Measurements from ENCODE around the gene CD36. TPM values are rescaled to one million over a fixed set of nuclear protein-coding genes. Genes with fewer than 3 reads are reported as not detected.

The CD36 gene
- polyA plus RNA-seq, 1 experiment, result 0.51 TPM

DNA sequence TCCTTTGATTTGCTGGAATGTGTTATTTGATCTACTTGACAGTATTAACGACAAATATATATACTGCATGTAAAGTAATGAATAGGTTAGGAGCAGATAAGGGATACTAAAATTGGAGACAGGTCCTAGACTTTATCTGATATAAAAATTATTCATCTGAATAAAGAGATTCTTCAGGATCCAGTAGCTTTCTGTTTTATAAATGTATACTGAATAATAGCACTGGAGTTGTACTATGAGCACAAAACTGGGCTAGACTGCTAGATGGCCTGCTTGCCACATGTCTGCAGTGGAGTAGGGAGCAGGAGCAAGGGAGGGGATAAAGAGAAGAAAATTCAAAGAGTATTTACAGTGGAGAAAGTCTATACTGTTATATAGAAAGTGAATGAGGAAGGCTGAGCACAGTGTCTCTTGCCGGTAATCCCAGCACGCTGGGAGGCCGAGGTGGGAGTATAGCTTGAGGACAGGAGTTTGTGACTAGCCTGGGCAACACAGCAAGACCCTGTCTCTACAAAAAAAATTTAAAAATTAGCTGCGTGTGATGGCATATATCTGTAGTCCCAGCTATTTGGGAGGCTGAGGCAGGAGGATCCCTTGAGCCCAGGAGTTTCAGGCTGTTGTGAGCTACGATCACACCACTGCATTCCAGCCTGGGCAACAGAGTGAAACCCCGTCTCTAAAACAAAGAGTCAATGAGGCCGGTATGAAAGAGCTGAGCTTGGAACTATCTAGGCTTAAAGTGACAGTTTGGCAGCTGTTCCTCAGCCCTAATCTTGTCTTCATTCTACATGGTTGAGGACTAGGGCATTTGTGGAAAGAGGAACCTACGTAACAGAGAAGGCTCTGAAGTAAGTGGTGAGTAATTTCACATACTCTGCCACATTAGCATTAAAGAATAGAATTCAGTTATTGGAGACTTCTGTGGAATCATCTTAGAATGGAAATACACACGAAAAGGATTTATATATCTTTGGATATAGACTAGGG lies 41.8 kb downstream of the CD36 start:
- ChIA-PET POLR2A (interaction anchor here (1.2 kb wide), 1 partner anchor 239 kb away, joined by 4 read pairs; the partner anchor contains the start of gene SEMA3C), CTCF (interaction anchor here (0.6 to 4.6 kb wide), 12 partner anchors 15 to 790 kb away, joined by 3 to 64 read pairs (median 4); no protein-coding TSS in a partner anchor)
- H3K9me3 ChIP-seq (ENCODE audit: control insufficient read depth, insufficient read depth, low read length), result no peaks in the 10 kb centered on the region
- no peaks in the 10 kb centered on the region for H3K27me3 ChIP-seq (ENCODE audit: control insufficient read depth, insufficient read depth, low read length)
- no peak overlapping the region for H3K4me3 ChIP-seq (ENCODE audit: low read depth, low read length)
- no peak overlapping the region for H3K27ac ChIP-seq (ENCODE audit: low read depth, low read length)
- TF ChIP-seq, protein P1, sequence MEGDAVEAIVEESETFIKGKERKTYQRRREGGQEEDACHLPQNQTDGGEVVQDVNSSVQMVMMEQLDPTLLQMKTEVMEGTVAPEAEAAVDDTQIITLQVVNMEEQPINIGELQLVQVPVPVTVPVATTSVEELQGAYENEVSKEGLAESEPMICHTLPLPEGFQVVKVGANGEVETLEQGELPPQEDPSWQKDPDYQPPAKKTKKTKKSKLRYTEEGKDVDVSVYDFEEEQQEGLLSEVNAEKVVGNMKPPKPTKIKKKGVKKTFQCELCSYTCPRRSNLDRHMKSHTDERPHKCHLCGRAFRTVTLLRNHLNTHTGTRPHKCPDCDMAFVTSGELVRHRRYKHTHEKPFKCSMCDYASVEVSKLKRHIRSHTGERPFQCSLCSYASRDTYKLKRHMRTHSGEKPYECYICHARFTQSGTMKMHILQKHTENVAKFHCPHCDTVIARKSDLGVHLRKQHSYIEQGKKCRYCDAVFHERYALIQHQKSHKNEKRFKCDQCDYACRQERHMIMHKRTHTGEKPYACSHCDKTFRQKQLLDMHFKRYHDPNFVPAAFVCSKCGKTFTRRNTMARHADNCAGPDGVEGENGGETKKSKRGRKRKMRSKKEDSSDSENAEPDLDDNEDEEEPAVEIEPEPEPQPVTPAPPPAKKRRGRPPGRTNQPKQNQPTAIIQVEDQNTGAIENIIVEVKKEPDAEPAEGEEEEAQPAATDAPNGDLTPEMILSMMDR (IDR thresholded peaks at IDR 0.05; ENCODE audit: low read depth, low read length), result no peak
- DNase-seq (ENCODE audit: low read depth, low spot score), result no peak

DNA sequence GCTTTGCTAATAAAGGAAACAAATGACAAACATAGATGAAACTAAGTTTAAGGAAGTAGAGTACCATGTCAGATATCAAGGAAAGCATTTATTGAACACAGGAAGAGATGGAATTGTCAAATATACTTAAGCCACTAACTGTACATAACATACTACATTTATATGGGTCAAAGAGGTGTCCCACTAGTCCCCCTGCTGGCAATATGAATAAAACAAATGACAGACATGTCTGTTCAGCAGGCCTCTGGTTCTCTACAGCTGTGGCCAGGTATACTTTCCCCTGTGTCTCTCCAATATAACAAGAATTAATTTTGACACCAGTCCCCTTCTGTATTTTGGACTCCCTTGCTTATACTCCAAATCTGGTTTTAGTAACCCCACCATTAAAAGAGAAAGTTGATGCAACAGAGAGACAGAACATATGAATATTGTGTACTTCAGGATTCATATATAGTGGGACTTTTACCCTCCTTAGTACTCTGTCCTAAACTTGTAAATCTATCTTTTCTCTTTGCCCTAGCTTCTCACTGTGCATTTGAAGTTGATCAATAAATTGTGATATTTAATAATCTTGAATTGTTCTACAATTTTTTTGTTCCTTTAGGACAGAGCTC lies 42.9 kb downstream of the CD36 start:
- H3K27me3 ChIP-seq (ENCODE audit: control insufficient read depth, insufficient read depth, low read length), result no peaks in the 10 kb centered on the region
- POLR2A ChIA-PET, result no interaction called here
- TF ChIP-seq, protein P1 (IDR thresholded peaks at IDR 0.05; ENCODE audit: low read depth, low read length), result peak; percentile 49
- DNase-seq (ENCODE audit: low read depth, low spot score), result no peak
- H3K27ac ChIP-seq (ENCODE audit: low read depth, low read length), result no peak overlapping the region
- CTCF ChIA-PET, result interaction anchor here (0.6 to 4.6 kb wide), 9 partner anchors 14 to 789 kb away, joined by 3 to 64 read pairs (median 5); no protein-coding TSS in a partner anchor
- no peak overlapping the region for H3K4me3 ChIP-seq (ENCODE audit: low read depth, low read length)
- no peaks in the 10 kb centered on the region for H3K9me3 ChIP-seq (ENCODE audit: control insufficient read depth, insufficient read depth, low read length)

DNA sequence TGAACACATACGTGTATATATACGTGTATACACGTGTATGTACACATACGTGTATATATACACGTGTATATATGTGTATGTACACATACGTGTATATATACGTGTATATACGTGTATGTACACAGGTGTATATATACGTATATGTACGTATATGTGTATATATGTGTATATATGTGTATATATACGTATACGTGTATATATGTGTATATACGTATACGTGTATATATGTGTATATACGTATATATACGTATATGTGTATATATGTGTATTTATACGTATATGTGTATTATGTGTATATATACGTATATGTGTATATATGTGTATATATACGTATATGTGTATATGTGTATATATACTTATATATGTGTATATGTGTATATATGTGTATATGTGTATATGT lies 44.3 kb downstream of the CD36 start:
- ChIA-PET POLR2A (no interaction called here), CTCF (interaction anchor here (4.6 kb wide), 1 partner anchor 255 kb away, joined by 64 read pairs; no protein-coding TSS in a partner anchor)

DNA sequence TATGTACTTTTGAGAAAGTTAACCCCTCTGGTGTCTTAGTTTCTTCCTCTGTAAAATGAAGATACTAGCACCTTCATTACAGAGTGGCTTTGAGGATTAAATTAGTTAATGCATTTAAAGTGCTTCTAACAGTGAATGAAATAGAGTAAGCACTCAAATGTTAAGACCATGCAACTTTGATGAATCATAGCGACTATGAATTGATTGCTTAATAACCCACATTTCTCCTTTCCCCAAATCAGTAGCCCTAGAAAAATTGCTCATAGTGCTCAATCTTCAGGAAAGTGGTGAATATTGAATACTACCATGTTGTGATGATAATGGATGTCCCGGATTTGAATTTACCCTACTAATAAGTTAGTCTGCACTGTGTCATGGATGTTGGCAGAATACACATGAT lies 48.1 kb downstream of the CD36 start:
- H3K27me3 ChIP-seq (ENCODE audit: control insufficient read depth, insufficient read depth, low read length), result no peaks in the 10 kb centered on the region

More for the DNA sequence above, 44.3 kb downstream of the CD36 start:
- TF ChIP-seq, protein P1 (IDR thresholded peaks at IDR 0.05; ENCODE audit: low read depth, low read length), result no peak
- H3K27me3 ChIP-seq (ENCODE audit: control insufficient read depth, insufficient read depth, low read length), result no peaks in the 10 kb centered on the region
- H3K4me3 ChIP-seq (ENCODE audit: low read depth, low read length), result no peak overlapping the region
- no peak for DNase-seq (ENCODE audit: low read depth, low spot score)
- H3K27ac ChIP-seq (ENCODE audit: low read depth, low read length), result no peak overlapping the region
- H3K9me3 ChIP-seq (ENCODE audit: control insufficient read depth, insufficient read depth, low read length), result no peaks in the 10 kb centered on the region

More for the DNA sequence above, 48.1 kb downstream of the CD36 start:
- no peaks in the 10 kb centered on the region for H3K9me3 ChIP-seq (ENCODE audit: control insufficient read depth, insufficient read depth, low read length)
- no peak for DNase-seq (ENCODE audit: low read depth, low spot score)
- no peak overlapping the region for H3K27ac ChIP-seq (ENCODE audit: low read depth, low read length)
- TF ChIP-seq, protein P1 (IDR thresholded peaks at IDR 0.05; ENCODE audit: low read depth, low read length), result no peak
- H3K4me3 ChIP-seq (ENCODE audit: low read depth, low read length), result no peak overlapping the region
- ChIA-PET POLR2A (no interaction called here), CTCF (no interaction called here)
